SK-N-SH (cell line): ENCODE data around the gene KLHL33. TPM values are rescaled to one million over a fixed set of nuclear protein-coding genes. Genes with fewer than 3 reads are reported as not detected.

Experiments used
- CTCF ChIA-PET: fragments of 300-600, 350-600 bp; formaldehyde crosslinking; extraction: SDS; loops from one replicate; lab custom pipeline; 2021; lab: Yijun Ruan, JAX
- POLR2A ChIA-PET: fragments of 350-600 bp; sonication (Branson Sonifier 250); formaldehyde crosslinking; extraction: SDS; loops from one replicate; lab custom pipeline; 2020; ENCODE audit warnings: antibody characterized with exemption, inconsistent platforms; lab: Yijun Ruan, JAX
- DNase-seq: peaks from one replicate; pipeline ENCODE4 v3.0.0; 2012
- H2AFZ ChIP-seq: fragments of 200-600 bp; sonication (generic); 2 replicates; pipeline ENCODE4 v1.8.1; 2016; ENCODE audit warnings: antibody characterized with exemption, mild to moderate bottlenecking, low read depth
- H3F3A ChIP-seq: fragments of 200-600 bp; sonication (generic); replicated peaks from 2 replicates; pipeline ENCODE3; 2016; ENCODE audit warnings: antibody characterized with exemption, mild to moderate bottlenecking; ENCODE audit not compliant: insufficient read depth
- H3K27ac ChIP-seq, 2 experiments: fragments of 200-500 bp in 1 of 2; fragments of 200-600 bp in 1 of 2; sonication (Bioruptor generic) in 1 of 2; sonication (generic), shearing (Covaris generic) in 1 of 2; 2 replicates each; pipeline versions ENCODE4 v1.5.1 to v1.6.1; 2014 to 2016; ENCODE audit warnings: low read depth in 2 of 2, inconsistent platforms in 1 of 2, low read length in 1 of 2, mild to moderate bottlenecking in 1 of 2, mixed read lengths in 1 of 2
- H3K27me3 ChIP-seq: fragments of 200-600 bp; sonication (generic), shearing (Covaris generic); 2 replicates; pipeline ENCODE4 v1.6.1; 2016; ENCODE audit warnings: mixed run types; ENCODE audit not compliant: insufficient read depth
- H3K36me3 ChIP-seq, 2 experiments: fragments of 200-500 bp in 1 of 2; fragments of 200-600 bp in 1 of 2; sonication (Bioruptor generic) in 1 of 2; sonication (generic) in 1 of 2; replicated peaks in 1 of 2; 2 replicates each; pipeline versions ENCODE3 to v1.5.1; 2014 to 2016; ENCODE audit warnings: low read length in 1 of 2, mild to moderate bottlenecking in 1 of 2; ENCODE audit not compliant: insufficient read depth in 2 of 2, control insufficient read depth in 1 of 2
- H3K4me1 ChIP-seq, 2 experiments: fragments of 200-500 bp in 1 of 2; fragments of 200-600 bp in 1 of 2; sonication (Bioruptor generic) in 1 of 2; sonication (generic), shearing (Covaris generic) in 1 of 2; 2 replicates each; pipeline versions ENCODE4 v1.5.1 to v1.6.1; 2014 to 2016; ENCODE audit warnings: low read depth in 1 of 2, low read length in 1 of 2, mixed run types in 1 of 2; ENCODE audit not compliant: insufficient read depth in 2 of 2, control insufficient read depth in 1 of 2
- H3K4me2 ChIP-seq: fragments of 200-600 bp; sonication (generic), shearing (Covaris generic); 2 replicates; pipeline ENCODE4 v1.6.1; 2017; ENCODE audit warnings: mixed run types
- H3K4me3 ChIP-seq, 2 experiments: fragments of 200-500 bp in 1 of 2; fragments of 200-600 bp in 1 of 2; sonication (Bioruptor generic) in 1 of 2; sonication (generic), shearing (Covaris generic) in 1 of 2; 2 replicates each; pipeline versions ENCODE4 v1.5.1 to v1.8.1; 2014 to 2016; ENCODE audit warnings: low read depth in 2 of 2, inconsistent platforms in 1 of 2, low read length in 1 of 2, mild to moderate bottlenecking in 1 of 2, mixed read lengths in 1 of 2, moderate library complexity in 1 of 2
- H3K79me2 ChIP-seq: fragments of 200-600 bp; sonication (generic); 2 replicates; pipeline ENCODE4 v1.8.1; 2017; ENCODE audit warnings: mild to moderate bottlenecking; ENCODE audit not compliant: insufficient read depth
- H3K9ac ChIP-seq: fragments of 200-600 bp; sonication (generic); 2 replicates; pipeline ENCODE4 v1.6.1; 2017; ENCODE audit warnings: mixed run types
- H3K9me2 ChIP-seq: fragments of 200-600 bp; sonication (generic); 2 replicates; pipeline ENCODE4 v1.6.1; 2017; ENCODE audit warnings: mixed run types
- H3K9me3 ChIP-seq: fragments of 200-600 bp; sonication (generic); 2 replicates; pipeline ENCODE4 v1.6.1; 2017; ENCODE audit warnings: mixed run types, mild to moderate bottlenecking, moderate library complexity
- H4K20me1 ChIP-seq: fragments of 200-600 bp; sonication (generic); 2 replicates; pipeline ENCODE4 v1.6.1; 2017; ENCODE audit warnings: mild to moderate bottlenecking, mixed run types; ENCODE audit not compliant: insufficient read depth
- CHD2 ChIP-seq: fragments of 150-350 bp; IDR thresholded peaks from 2 replicates; pipeline ENCODE4 v1.6.1; 2018; ENCODE audit warnings: low read length; ENCODE audit not compliant: partially characterized antibody
- EP300 ChIP-seq, 2 experiments: IDR thresholded peaks; 2 replicates each; pipeline versions ENCODE4 v1.4.0 to v1.6.1; 2012; ENCODE audit warnings: borderline replicate concordance in 1 of 2, low read depth in 1 of 2, low read length in 1 of 2
- FOSL2 ChIP-seq: IDR thresholded peaks from 2 replicates; pipeline ENCODE4 v1.4.0; 2012; ENCODE audit warnings: low read depth, mild to moderate bottlenecking, moderate library complexity, borderline replicate concordance
- FOXJ3 ChIP-seq: sonication (generic); formaldehyde crosslinking; IDR thresholded peaks from 2 replicates; pipeline ENCODE4 v1.5.1; 2020; ENCODE audit warnings: mild to moderate bottlenecking, missing genetic modification reagents
- GABPA ChIP-seq: IDR thresholded peaks from 2 replicates; pipeline ENCODE4 v1.4.0; 2012; ENCODE audit warnings: low read depth, mild to moderate bottlenecking
- IRF3 ChIP-seq: fragments of 150-350 bp; IDR thresholded peaks from 2 replicates; pipeline ENCODE4 v1.6.1; 2016; ENCODE audit warnings: mild to moderate bottlenecking, low read depth, low read length
- JUND ChIP-seq: IDR thresholded peaks from 2 replicates; pipeline ENCODE4 v1.4.0; 2012
- MEF2A ChIP-seq: IDR thresholded peaks from 2 replicates; pipeline ENCODE4 v1.4.0; 2012; ENCODE audit warnings: low read depth, borderline replicate concordance
- NFIC ChIP-seq: IDR thresholded peaks from 2 replicates; pipeline ENCODE4 v1.4.0; 2012; ENCODE audit warnings: borderline replicate concordance
- PBX3 ChIP-seq: IDR thresholded peaks from 2 replicates; pipeline ENCODE4; 2012
- POLR2AphosphoS5 ChIP-seq: IDR thresholded peaks from 2 replicates; pipeline ENCODE4 v1.6.1; 2012; ENCODE audit warnings: low read depth, low read length
- RAD21 ChIP-seq: IDR thresholded peaks from 2 replicates; pipeline ENCODE4 v1.6.1; 2012; ENCODE audit warnings: mild to moderate bottlenecking, low read length
- RXRA ChIP-seq: IDR thresholded peaks from 2 replicates; pipeline ENCODE4 v1.4.0; 2012; ENCODE audit warnings: low read depth, mild to moderate bottlenecking, borderline replicate concordance
- SMC3 ChIP-seq: IDR thresholded peaks from 2 replicates; pipeline ENCODE4 v1.6.1; 2012; ENCODE audit warnings: low read depth, low read length, improper control_type of control experiment
- TAF1 ChIP-seq: IDR thresholded peaks from 2 replicates; pipeline ENCODE4 v1.6.1; 2012; ENCODE audit warnings: low read depth, mild to moderate bottlenecking, low read length, moderate library complexity, borderline replicate concordance
- TEAD4 ChIP-seq: IDR thresholded peaks from 2 replicates; pipeline ENCODE4 v1.4.0; 2012; ENCODE audit warnings: mild to moderate bottlenecking, borderline replicate concordance; ENCODE audit not compliant: insufficient read depth
- WGBS: methylation state at CpG from one replicate; pipeline ENCODE4 v1.1.6; 2017; ENCODE audit warnings: low lambda C conversion rate; 5-methylcytosine and 5-hydroxymethylcytosine counted together
- polyA plus RNA-seq, 3 experiments: library from polyadenylated mRNA; depleted of rRNA; stranded (reverse); fragments of >200 nt; gene quantifications; 2 replicates each; pipeline ENCODE4 v1.2.3, GENCODE V29; 2012
- TF ChIP-seq, protein P1 (sequence below): fragments of 200-600 bp; sonication (generic); IDR thresholded peaks from 2 replicates; pipeline ENCODE4 v1.6.1; 2017; ENCODE audit warnings: antibody characterized with exemption, mild to moderate bottlenecking, moderate library complexity
- TF ChIP-seq, protein P2 (sequence below): fragments of 150-350 bp; IDR thresholded peaks from 2 replicates; pipeline ENCODE4 v1.6.1; 2017; ENCODE audit warnings: antibody characterized with exemption, low read length, low read depth, borderline replicate concordance
- TF ChIP-seq, protein P3 (sequence below): IDR thresholded peaks from 2 replicates; pipeline ENCODE4 v1.4.0; 2012; ENCODE audit warnings: low read depth, borderline replicate concordance

KLHL33 gene
- polyA plus RNA-seq, 1 of the 3 experiments (the other 2 are of a cell fraction): not detected

DNA sequence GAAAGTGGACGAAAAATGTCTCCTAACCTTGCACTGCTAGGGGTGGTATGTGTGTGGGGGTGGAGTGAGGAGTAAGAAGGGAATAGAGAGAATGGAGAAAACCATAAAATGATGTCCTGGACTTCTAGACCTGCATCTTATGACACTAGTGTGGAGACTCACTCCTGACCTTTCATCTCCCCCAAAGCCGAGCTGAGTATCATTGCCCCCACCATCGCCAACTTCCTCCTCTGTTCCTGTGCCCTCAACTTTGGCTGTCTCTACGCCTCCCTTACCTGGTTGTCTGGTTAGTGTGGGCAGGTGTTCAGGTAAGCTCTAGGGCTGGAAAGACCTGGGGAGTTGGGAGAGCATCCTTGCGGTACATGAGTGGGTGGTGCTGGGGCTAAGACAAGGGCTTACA is 4.5 kb upstream of the KLHL33 start:
- H3K27ac ChIP-seq: no peak overlapping the region
- CTCF ChIA-PET: interaction anchor here (1.3 kb wide), 1 partner anchor 91 kb away, joined by 4 read pairs; no protein-coding TSS in a partner anchor
- no peak overlapping the region for H3K9ac ChIP-seq
- H3K79me2 ChIP-seq: no peaks in the 10 kb centered on the region
- WGBS: 79% methylated on average over 5 of the region's 5 CpGs
- H3K4me2 ChIP-seq: no peak overlapping the region
- POLR2A ChIA-PET: no interaction called here
- no peak overlapping the region for H3K4me3 ChIP-seq
- H3K9me3 ChIP-seq: no peaks in the 10 kb centered on the region
- H3K36me3 ChIP-seq: peaks cover 0 to 4% of the 10 kb centered on the region in 2 experiments
- H3F3A ChIP-seq: no peaks in the 10 kb centered on the region
- TF ChIP-seq, protein P1, sequence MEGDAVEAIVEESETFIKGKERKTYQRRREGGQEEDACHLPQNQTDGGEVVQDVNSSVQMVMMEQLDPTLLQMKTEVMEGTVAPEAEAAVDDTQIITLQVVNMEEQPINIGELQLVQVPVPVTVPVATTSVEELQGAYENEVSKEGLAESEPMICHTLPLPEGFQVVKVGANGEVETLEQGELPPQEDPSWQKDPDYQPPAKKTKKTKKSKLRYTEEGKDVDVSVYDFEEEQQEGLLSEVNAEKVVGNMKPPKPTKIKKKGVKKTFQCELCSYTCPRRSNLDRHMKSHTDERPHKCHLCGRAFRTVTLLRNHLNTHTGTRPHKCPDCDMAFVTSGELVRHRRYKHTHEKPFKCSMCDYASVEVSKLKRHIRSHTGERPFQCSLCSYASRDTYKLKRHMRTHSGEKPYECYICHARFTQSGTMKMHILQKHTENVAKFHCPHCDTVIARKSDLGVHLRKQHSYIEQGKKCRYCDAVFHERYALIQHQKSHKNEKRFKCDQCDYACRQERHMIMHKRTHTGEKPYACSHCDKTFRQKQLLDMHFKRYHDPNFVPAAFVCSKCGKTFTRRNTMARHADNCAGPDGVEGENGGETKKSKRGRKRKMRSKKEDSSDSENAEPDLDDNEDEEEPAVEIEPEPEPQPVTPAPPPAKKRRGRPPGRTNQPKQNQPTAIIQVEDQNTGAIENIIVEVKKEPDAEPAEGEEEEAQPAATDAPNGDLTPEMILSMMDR: no peak
- TF ChIP-seq PBX3 (no peak), NFIC (no peak), FOXJ3 (no peak), TAF1 (no peak), SMC3 (no peak), RAD21 (no peak), GABPA (no peak), TEAD4 (no peak), CHD2 (no peak), FOSL2 (no peak), EP300 (IDR thresholded peaks at IDR 0.05; ENCODE audit: borderline replicate concordance in 1 of 2, low read depth in 1 of 2, low read length in 1 of 2) (no peak), RXRA (no peak), POLR2AphosphoS5 (no peak), IRF3 (no peak), MEF2A (no peak), JUND (no peak)
- TF ChIP-seq, protein P2, sequence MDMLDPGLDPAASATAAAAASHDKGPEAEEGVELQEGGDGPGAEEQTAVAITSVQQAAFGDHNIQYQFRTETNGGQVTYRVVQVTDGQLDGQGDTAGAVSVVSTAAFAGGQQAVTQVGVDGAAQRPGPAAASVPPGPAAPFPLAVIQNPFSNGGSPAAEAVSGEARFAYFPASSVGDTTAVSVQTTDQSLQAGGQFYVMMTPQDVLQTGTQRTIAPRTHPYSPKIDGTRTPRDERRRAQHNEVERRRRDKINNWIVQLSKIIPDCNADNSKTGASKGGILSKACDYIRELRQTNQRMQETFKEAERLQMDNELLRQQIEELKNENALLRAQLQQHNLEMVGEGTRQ: no peak
- TF ChIP-seq, protein P3, sequence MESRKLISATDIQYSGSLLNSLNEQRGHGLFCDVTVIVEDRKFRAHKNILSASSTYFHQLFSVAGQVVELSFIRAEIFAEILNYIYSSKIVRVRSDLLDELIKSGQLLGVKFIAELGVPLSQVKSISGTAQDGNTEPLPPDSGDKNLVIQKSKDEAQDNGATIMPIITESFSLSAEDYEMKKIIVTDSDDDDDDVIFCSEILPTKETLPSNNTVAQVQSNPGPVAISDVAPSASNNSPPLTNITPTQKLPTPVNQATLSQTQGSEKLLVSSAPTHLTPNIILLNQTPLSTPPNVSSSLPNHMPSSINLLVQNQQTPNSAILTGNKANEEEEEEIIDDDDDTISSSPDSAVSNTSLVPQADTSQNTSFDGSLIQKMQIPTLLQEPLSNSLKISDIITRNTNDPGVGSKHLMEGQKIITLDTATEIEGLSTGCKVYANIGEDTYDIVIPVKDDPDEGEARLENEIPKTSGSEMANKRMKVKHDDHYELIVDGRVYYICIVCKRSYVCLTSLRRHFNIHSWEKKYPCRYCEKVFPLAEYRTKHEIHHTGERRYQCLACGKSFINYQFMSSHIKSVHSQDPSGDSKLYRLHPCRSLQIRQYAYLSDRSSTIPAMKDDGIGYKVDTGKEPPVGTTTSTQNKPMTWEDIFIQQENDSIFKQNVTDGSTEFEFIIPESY: no peak
- no peaks in the 10 kb centered on the region for H4K20me1 ChIP-seq
- H3K9me2 ChIP-seq: no peaks in the 10 kb centered on the region
- no peak for DNase-seq
- no peaks in the 10 kb centered on the region; the same call in 1 of the 2 replicates for H3K27me3 ChIP-seq
- H2AFZ ChIP-seq: no peak overlapping the region
- no peaks in the 10 kb centered on the region for H3K4me1 ChIP-seq
